Activated CD4-positive, alpha-beta T cell treated with anti-CD3 and anti-CD28 coated beads, Interleukin-2, amount 50 U/mL, for 4 hours (primary cell): ENCODE measurements around the gene UNC80.

Experiments used
- DNase-seq, 2 experiments: peaks; one replicate each; pipeline ENCODE4 v3.0.0-alpha.2; 2020

The UNC80 gene

DNA sequence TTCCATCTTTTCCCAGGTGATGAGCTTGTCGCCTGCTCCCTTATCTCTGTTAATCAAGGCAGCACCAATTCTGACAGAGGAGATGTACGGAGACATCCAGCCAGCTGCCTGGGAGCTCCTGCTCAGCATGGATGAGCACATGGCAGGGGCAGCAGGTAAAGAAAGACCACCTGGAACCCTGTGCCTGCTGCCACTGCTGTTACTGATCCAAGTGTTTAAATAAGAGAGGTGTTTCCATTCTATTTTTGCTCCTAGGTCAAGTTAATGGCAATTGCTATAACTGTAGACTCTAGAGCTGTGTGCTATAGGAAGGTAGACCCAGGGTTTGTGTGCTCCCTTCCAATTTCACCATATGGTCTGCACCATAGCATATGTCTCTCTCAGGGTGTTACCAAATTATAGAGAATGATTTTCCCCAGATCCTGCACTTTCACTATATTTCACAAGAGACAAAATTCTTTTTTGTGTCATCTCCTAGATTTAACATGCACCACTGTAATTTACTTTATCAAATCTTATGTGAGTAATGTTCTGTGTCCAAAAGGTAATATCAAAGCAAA is 142.2 kb downstream of the UNC80 start:
- DNase-seq = no peak

DNA sequence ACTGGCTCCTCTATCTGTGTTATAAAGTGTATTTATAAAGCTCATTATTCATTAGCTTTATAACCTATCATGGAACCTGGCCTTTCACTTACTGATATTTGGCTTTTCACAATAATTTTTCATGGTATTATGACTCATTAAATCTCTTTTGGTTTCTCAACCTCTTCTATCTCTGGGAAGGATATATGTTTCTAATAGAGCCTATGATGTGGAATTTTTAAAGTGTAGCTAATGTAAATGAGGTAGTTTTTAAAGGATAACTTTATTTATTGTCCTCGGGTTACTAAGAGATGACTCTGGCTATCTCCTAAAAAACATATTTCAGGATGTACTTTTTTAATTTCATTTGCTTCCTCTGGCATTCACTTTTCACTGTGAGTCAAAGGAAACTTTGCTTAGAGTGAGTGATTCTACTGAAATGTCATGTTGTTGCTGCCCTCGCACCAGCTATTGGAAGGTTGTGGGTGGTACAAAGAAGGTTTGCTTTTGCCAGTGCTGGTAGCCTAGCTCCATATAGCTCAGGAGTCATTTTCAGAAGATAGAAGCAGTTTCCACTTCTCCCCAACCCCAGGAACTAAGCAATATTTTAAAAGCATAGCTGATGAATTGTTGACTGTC is 145.6 kb downstream of the UNC80 start:
- no peak for DNase-seq

DNA sequence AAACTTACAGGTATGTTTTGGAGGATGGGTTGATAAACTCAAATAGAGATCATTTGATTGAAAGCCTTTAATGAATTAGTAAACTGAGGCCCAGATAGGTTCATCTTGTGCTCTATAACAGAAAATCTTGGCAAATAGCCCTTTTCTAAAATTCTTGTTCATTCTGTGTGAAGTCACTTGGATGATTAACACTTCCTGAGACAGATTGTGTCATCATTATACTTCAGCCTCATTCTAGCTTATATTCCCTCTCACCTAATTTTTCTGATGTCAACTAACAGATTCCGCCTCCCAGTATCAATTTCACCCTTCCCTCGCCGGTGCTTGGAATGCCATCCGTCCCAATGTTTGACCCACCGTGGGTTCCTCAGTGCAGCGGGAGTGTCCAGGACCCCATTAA is 146.6 kb downstream of the UNC80 start:
- DNase-seq = no peak

DNA sequence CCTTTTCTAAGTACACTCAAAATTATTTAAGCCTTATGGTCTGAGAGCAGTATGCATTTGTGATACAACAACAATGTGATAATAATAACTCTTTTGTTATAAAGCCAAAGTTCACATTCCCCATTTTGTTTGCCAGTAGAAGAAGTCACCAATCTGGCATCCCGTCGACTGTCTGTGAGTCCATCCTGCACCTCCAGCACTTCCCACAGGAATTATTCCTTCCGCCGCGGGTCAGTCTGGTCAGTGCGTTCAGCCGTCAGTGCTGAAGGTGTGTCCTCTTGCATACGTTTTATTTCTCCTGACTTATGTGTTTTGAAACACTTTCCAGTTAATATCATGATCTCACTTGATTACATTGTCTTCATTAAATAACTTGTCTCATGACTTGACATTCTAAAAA is 150.5 kb downstream of the UNC80 start:
- DNase-seq = no peak

DNA sequence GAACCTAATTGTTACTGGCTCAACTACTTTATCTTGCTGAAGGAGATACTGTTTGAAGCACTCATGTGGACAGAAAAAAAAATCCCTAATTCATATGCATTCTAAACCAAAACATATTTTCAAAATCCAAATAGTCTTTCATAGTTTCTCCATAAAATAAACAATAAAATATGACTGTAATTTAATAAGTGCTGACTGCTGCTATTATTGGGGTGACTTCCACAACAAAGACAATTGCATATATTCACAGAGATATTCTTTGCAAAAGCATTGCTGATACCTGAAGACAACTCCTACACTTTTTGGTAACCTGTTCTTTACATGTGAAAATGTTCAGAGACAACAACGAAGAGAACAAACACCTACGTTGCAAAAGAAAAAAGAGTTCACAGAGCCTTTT is 157.7 kb downstream of the UNC80 start:
- no peak for DNase-seq

DNA sequence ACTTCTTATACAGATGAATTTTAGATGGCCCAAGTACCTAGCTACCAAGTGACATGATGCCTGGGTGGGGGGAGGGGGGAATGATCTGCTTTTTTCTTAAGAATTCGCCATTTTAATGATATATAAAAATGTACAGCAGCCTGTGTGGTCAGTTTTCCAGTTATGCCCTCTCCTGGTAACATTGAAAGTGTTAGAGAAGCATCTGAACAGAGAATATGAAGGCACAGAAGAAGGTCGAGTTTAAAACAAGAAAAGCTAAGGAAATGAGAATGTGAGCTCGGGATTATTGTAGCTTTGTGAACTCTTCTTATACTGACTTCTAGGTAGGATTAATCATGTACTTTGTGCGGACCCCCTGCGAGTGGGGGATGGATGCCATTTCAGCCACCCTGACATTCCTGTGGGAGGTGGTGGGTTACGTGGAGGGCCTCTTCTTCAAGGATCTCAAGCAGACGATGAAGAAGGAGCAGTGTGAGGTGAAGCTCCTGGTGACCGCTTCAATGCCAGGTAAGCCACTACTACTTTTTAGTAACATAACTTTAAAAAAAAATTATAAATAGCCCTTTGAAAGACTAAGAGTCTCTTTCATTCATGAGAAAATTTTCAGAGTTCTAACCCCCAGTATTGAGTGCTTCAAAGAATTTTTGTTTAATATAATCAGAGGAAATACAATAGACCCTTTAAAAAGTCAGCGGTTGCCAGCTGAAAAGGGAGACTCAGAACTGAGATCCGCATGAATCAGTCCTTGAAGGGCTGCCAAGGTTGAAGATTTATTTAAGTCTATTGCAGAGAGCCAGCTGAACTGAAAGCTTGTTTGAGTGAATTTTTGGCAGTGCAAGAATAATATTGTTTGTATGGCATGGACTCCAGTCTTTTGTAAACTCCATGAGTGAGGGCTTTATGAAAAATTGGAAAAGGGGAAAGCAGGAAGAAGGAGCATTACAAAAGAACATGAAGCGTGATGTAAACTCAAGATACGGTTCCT is 162.2 kb downstream of the UNC80 start:
- no peak for DNase-seq

DNA sequence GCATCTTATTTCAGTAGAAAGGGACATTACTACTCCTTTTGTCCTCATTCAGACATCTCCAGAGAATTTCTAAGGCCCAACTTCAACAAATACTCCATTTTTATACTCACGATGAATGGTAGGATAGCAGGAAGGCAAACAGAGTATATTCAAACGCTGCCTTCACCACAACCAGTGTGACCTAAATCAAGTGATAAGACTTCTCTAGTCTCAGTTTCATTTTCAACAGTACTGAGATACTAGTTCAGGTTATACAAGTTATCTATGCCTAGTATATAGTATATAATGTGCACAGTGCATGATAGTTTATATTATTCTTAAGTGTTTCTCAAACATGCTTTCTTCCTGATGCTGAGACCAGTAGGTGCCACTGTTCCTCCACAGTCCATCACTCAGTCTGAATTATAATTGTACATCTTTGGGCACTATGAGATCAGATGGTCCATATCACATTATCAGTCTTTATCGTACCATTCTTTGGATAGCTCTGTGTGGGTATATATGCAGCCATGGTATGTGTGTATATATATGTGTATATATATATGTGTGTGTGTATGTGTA is 164.6 kb downstream of the UNC80 start:
- no peak for DNase-seq

DNA sequence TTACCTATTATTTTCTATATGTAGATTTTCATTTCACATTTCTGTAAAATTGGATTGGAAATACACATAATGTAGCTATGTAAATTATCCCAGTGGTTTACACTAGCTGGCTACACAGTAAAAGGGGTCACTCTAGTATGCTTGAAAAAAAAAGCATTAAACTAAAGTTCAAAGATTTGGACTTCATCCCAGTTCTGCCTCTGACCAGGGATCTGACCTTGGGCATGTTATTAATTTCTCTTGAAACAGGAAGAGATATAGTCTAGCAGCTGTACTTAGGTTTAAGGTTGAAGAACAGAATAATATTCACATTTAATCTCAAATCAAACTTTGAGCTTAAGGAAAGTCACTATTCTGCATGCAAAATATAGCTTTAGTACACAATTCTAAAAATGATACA is 166.3 kb downstream of the UNC80 start:
- DNase-seq = no peak

DNA sequence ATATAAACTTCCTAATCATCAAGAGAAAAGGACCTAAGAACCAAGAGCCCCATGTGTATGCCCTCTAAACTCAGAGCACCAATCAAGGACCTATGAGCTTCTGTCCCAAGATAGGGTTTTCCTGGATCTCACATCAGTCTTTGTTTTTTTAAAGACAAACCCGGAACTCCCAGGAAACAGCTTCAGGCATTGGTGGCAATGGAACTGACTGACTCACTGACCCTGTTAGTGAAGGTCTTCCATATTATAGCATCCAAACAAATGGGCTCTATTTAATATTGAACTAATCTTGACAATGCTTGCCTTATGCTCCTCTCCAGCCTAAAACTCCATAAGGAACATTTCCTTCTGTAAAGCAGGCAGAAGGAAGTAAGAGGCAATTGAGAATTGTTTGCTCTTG is 167.3 kb downstream of the UNC80 start:
- no peak for DNase-seq

DNA sequence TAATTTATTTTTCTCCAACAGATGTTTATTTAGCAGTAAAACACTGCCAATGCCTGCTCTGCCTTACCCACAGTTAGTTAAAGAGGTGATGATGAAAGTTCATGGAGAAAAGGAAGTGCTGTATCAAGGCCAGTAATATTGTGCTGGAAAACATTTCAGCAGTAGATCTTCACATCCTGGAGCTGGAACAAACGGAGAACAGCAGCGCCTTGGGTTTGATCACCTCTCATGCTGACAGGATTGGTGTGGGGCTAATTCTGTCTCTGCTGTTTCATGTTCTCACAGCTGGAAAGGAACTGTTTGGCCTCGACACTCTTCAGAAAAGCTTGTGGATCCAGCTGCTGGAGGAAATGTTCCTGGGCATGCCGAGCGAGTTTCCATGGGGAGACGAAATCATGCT is 169.3 kb downstream of the UNC80 start:
- DNase-seq = no peak

DNA sequence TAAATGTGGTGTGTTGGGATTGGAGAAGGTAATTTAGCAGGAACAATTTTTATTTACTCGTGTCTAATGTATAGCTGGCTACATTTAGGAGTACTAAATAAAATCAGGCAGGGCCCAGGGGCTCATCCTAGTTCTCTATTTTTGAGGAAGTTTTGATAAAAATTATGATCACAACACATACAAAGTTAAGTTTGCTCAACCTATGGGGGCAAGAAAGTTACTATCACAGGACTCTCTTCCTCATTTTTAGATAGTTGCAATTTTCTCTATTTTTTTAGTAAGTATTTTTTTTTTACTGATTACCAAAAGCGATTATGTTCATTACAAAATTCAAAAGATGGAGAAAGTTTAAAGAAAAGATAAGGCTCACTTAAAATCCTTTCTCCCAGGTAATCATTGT is 170.8 kb downstream of the UNC80 start:
- DNase-seq = no peak

DNA sequence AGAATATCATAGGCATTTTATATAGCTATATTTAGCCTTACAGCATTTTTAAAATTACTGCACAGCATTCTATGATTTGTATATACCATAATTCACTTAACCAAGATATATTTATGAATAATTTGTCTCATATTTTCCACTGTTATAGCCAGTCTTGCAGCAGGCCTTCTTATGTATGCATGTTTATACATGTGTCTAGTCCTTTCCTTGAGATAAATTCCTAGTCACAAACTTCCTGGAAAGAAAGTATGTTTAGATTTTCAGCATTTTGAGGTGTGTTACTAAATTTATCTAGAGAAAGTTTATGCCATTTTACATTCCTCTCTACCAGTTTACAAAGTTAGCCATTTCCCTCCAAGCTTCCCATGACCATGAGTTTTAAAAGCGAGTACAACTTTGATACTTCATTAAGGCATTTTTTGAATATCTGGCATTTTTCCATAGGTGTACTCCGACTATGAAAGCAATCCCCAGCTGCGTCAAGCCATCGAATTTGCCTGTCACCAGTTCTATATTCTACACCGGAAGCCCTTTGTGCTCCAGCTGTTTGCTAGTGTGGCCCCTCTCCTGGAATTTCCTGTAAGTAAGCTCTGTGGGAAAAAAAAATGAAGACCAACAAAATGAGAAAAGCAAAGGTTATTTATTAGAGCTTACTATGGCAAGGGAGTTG is 171.4 kb downstream of the UNC80 start:
- DNase-seq = no peak

DNA sequence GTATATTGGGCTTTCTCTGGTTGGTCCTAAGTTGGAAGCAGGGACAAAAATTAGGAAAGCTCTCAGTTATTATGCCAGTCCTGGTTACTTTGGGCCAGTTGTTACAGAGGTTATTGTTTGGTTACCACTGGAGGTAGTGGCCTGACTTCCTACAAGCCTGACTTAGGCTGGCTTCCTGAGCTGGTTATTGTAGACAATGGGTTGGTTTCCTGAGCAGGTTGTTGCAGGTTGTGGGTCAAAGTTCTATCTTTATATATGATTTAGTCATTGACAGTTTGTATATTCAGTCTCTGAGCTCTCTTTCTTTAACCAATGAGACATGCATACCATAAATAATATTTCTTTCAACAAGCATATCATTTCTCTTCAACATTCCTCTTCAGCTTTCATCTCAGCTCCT is 172.1 kb downstream of the UNC80 start:
- DNase-seq = no peak

DNA sequence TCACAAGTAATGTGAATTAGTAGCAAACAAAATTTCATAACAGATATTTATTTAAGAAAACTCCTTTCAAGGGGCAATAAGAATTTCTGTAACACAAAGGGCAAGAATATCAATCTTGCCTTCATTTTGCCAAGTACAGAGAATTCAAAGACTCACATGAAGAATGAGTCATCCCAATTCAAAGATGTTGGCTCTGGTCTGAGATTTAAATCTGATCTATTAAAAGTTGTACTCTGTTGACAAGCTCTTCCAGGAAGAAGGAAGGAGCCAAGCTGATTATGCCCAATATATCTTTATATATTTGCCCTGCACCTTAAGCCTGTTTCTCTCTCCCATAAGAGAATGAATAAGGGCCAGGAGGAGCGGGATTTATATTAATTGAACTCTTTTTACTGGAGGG is 174.9 kb downstream of the UNC80 start:
- DNase-seq = no peak

DNA sequence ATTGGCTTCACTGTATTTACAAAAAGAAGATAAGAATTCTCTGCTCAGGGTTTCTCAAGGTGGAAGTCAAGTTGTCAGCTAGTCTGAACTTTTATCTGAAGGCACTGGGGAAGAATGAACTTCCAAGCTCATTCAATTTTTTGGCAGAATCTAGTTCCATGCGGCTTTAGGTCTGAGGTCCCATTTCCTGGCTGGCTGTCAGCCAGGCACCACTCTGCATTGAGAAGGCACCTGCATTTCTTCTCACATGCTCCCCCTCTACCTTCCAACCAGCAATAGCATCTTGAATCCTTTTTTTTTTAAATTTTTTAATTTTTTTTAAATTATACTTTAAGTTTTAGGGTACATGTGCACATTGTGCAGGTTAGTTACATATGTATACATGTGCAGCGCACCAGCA is 184.6 kb downstream of the UNC80 start:
- no peak for DNase-seq

DNA sequence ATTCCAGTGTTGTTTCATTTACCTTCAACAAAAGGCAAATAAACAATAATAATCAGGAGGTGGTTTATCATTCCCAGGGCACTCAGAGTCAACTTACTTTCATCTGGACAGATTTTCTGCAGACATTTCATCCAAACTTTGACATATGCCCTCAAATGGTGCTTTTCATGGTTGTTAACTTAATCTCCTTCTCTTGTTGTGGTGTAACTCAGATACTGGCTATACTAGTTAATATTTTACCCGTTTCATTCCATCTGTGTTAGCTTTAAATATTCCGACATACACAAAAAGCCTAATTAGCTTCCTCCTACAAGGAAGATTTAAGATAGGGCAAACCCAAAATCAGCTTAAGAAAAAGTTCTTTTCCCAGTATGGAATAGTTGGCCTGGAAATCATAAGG is 186.4 kb downstream of the UNC80 start:
- no peak for DNase-seq

DNA sequence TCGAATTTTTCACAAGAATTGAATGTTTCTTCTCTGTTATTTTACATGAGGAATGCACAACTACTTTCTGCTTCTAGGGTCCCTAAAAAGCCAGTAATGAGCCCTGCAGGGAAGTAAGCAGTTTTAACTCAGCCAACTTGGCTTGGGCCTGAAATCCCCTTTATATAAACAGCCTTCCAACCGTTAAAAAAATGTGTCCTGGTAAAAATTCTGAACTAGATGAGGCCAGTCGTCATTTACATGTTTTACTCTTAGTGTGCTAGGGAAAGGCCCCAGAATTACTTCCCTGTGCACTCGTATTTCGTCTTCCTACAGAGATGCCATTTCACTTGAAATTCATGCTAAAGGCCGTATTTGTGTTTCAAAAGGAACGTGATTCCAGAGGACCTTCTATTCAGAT is 188.4 kb downstream of the UNC80 start:
- no peak for DNase-seq

DNA sequence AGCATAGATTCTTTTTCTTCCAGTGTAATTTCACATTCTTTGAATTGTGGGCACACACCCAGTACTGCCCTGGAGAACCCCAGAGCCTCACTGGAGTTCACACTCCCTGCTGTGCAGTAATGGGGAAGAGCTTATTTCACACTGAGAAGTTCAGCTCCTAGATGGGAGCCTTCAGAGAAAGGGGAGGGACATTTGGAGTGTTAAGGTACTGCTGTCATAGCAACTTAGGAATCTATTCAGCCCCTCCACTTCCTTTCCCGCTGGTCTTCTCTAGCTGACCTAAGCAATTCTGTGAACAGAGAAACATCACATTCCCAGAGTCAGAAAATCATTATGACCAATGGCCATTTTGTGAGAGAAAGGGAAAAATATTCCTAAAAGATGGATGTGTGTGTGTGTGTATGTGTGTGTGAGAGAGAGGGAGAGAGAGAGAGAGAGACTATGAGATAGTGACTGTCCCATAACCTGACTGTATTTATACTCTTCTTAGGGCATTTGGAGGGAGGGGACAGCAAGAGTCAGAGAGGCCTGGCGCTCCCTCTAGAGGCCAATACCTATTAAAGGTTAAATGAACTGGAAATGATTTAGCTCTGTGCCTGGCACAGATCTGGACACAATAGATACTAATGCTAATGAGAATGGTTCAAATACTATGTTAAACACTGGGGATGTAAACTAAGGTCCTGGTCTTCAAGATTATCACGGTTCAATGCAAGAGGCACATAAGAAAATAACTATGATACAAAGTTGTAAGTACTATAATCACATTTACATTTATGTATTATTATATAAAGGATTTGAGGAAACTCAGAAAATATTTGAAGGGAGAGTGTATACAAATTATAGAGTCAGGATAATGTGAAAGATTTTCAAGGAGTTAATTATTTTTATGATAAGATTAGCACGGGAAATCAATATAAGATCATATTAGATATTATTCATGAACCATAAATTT is 189.3 kb downstream of the UNC80 start:
- DNase-seq = peak; percentile 11 to 12

DNA sequence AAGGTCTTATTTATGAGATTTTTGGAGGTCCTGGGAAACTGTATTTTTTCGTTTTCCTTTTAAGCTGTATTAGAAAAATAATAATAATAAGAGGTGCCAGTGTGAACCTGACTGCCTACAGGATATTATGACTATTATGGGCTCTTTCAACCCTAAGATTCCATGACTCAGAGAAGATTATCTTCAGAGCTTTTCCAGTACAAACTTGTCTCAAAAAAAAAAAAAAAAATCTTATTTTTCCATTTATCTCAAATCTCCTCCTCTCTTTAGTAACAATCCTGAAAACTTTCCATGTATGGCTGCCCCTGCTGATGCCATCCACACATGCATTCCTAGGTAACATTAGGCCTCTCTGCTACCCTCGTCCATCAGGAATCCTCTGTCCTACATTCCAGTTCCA is 194.1 kb downstream of the UNC80 start:
- DNase-seq = no peak

DNA sequence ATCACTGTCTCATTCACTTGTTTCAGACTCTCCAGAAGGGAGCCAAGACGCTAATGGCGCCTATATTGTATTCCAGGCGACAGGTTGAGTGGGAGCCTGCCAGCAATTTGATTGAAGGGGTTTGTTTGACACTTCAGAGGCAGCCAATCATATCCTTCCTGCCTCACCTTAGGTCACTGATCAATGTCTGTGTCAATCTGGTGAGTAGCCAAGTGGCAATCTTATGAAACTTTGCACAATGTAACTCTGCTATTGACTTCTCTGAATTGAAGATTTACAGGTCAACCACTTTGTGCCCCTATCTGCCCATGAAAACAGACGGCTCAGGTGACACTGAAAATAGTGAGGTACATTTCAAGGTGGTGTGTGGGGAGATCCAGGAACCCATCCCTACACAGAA is 198.1 kb downstream of the UNC80 start:
- DNase-seq = no peak

DNA sequence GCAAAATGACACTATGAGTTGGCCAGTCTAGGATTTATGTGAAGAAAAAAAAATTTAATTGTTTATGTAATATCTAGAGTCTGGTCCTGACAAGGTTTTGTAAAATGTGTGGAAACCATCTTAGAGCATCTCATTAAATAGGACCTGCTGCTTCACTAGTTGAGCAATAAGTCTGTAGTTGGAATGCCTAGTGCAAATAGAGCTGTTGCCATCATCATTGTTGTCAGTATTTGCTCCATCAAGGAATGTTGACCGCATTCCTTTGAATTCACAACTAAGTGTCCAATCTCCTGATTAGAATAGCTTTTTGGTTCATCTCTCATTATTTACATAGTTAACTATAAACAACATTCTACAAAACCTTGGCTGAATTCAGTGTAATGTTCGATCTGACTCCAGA is 198.6 kb downstream of the UNC80 start:
- DNase-seq = no peak

DNA sequence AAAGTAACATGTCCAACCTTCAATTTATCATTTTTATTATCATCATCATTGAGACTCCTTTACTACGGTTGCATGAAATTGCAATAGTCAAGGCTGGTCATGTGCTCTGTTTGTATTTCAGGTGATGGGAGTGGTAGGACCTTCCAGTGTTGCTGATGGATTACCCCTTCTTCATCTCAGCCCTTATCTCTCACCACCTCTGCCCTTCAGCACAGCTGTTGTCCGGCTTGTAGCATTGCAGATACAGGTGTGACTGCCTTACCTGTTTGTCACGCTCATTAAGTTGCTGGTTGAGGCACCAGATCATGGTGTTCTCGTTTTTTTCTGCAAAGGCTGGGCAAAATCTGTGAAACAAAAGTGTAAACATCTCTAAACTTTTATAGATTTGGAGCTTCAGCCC is 199.1 kb downstream of the UNC80 start:
- DNase-seq = no peak
